ENCODE measurements around the gene DNASE1L1. TPM values are rescaled to one million over a fixed set of nuclear protein-coding genes. Genes with fewer than 3 reads are reported as not detected.

The DNASE1L1 gene
- total RNA-seq, 1 experiment from 2014 or later = 16.2 TPM

- H3K27me3 Mint-ChIP-seq (ENCODE audit: low read depth) = no peaks in the 10 kb centered on the region
- H3K4me3 Mint-ChIP-seq = no peak overlapping the region
- H3K27ac Mint-ChIP-seq = no peak overlapping the region
- peaks cover 20% of the 10 kb centered on the region for H3K36me3 Mint-ChIP-seq
- ATAC-seq (no peak), DNase-seq (ENCODE audit: low spot score) (no peak)
- TF ChIP-seq CREB1 (CRISPR knock-in tag; IDR thresholded peaks at IDR 0.05) (no peak), FOXJ3 (CRISPR knock-in tag; IDR thresholded peaks at IDR 0.05; ENCODE audit: borderline replicate concordance) (no peak), NR3C1 (CRISPR knock-in tag; conservative IDR thresholded peaks at IDR 0.05; ENCODE audit: low read depth) (no peak), ZNF425 (CRISPR knock-in tag; conservative IDR thresholded peaks at IDR 0.05) (no peak), ZNF281 (CRISPR knock-in tag; IDR thresholded peaks at IDR 0.05) (no peak), ZNF121 (CRISPR knock-in tag; IDR thresholded peaks at IDR 0.05) (no peak), NFE2L1 (CRISPR knock-in tag; IDR thresholded peaks at IDR 0.05) (no peak), E2F4 (CRISPR knock-in tag; IDR thresholded peaks at IDR 0.05; ENCODE audit: borderline replicate concordance, low read depth) (no peak), ZNF317 (CRISPR knock-in tag; IDR thresholded peaks at IDR 0.05; ENCODE audit: borderline replicate concordance, low read depth) (no peak), NR2C2 (CRISPR knock-in tag; IDR thresholded peaks at IDR 0.05) (no peak), ATF1 (CRISPR knock-in tag; IDR thresholded peaks at IDR 0.05) (no peak), AR (CRISPR knock-in tag; IDR thresholded peaks at IDR 0.05) (no peak), ERG (CRISPR knock-in tag; IDR thresholded peaks at IDR 0.05) (no peak), IRF1 (CRISPR knock-in tag; IDR thresholded peaks at IDR 0.05) (no peak), ZNF219 (CRISPR knock-in tag; IDR thresholded peaks at IDR 0.05; ENCODE audit: borderline replicate concordance) (no peak), SP1 (CRISPR knock-in tag; conservative IDR thresholded peaks at IDR 0.05) (no peak), IRF2 (CRISPR knock-in tag; IDR thresholded peaks at IDR 0.05; ENCODE audit: borderline replicate concordance, low read depth) (no peak), TEAD1 (CRISPR knock-in tag; IDR thresholded peaks at IDR 0.05) (no peak), SMAD3 (CRISPR knock-in tag; IDR thresholded peaks at IDR 0.05; ENCODE audit: borderline replicate concordance) (no peak)
- no peaks in the 10 kb centered on the region for H3K9me3 Mint-ChIP-seq
- CTCF ChIA-PET = no interaction called here
- POLR2A ChIA-PET = no interaction called here
- peaks cover 5% of the 10 kb centered on the region; the same call in 1 of the 2 replicates for H3K4me1 Mint-ChIP-seq
Measured at GRCh38 chrX:154352012-154352401, 57.0 kb downstream of the DNASE1L1 start.

Small RNA genes within 50 kb of the gene (microRNA-seq; reads per million reads assigned to microRNA genes)
- gene MIR6858 (ENCODE audit: borderline number of aligned reads) = 4.2 reads per million, percentile 9 among the genes with 10 or more reads in this experiment

Other genes with a start within 250 kb of the DNASE1L1 start
- not detected in 3 replicates for gene OPN1MW, start 226.7 kb downstream of the DNASE1L1 start, total RNA-seq (2021)
- not detected in 3 replicates for gene OPN1MW2, start 189.5 kb downstream of the DNASE1L1 start, total RNA-seq (2021)
- not detected in 3 replicates for gene OPN1MW3, start 151.7 kb downstream of the DNASE1L1 start, total RNA-seq (2021)
- gene TEX28, start 114.1 kb downstream of the DNASE1L1 start, total RNA-seq (2021) = not detected in 3 replicates
- gene TKTL1, start 113.5 kb downstream of the DNASE1L1 start, total RNA-seq (2021) = 0.46 to 0.53 TPM in 2 of 3 replicates, not detected in the other
- 914 to 1,017 TPM (median 992 TPM) in 3 replicates for gene FLNA, start 34.6 kb downstream of the DNASE1L1 start, total RNA-seq (2021)
- gene EMD, start 30.0 kb downstream of the DNASE1L1 start, total RNA-seq (2021) = 69.8 to 78.3 TPM (median 72.7 TPM) in 3 replicates
- gene RPL10, start 10.9 kb downstream of the DNASE1L1 start, total RNA-seq (2021) = 2,241 to 2,474 TPM (median 2,438 TPM) in 3 replicates
- 43.5 to 48.6 TPM (median 44.5 TPM) in 3 replicates for gene TAFAZZIN, start 2.3 kb upstream of the DNASE1L1 start, total RNA-seq (2021)
- gene ATP6AP1, start 19.4 kb upstream of the DNASE1L1 start, total RNA-seq (2021) = 43.9 to 46.0 TPM (median 44.8 TPM) in 3 replicates
- gene GDI1, start 27.9 kb upstream of the DNASE1L1 start, total RNA-seq (2021) = 106 to 108 TPM (median 108 TPM) in 3 replicates
- 50.2 to 51.8 TPM (median 51.1 TPM) in 3 replicates for gene FAM50A, start 34.9 kb upstream of the DNASE1L1 start, total RNA-seq (2021)
- gene PLXNA3, start 49.0 kb upstream of the DNASE1L1 start, total RNA-seq (2021) = 26.6 to 33.1 TPM (median 31.4 TPM) in 3 replicates
- 46.1 to 52.1 TPM (median 50.2 TPM) in 3 replicates for gene LAGE3, start 70.0 kb upstream of the DNASE1L1 start, total RNA-seq (2021)
- gene UBL4A, start 77.4 kb upstream of the DNASE1L1 start, total RNA-seq (2021) = 34.0 to 34.7 TPM (median 34.1 TPM) in 3 replicates
- gene SLC10A3, start 81.4 kb upstream of the DNASE1L1 start, total RNA-seq (2021) = 8.7 to 9.8 TPM (median 9.6 TPM) in 3 replicates
- gene FAM3A, start 107.0 kb upstream of the DNASE1L1 start, total RNA-seq (2021) = 23.5 to 26.5 TPM (median 25.0 TPM) in 3 replicates
- gene G6PD, start 137.6 kb upstream of the DNASE1L1 start, total RNA-seq (2021) = 64.7 to 72.8 TPM (median 66.0 TPM) in 3 replicates
- 20.0 to 29.1 TPM (median 22.1 TPM) in 3 replicates for gene IKBKG, start 138.4 kb upstream of the DNASE1L1 start, total RNA-seq (2021)
- gene CTAG1A, start 175.9 kb upstream of the DNASE1L1 start, total RNA-seq (2021) = not detected in 3 replicates
- gene CTAG1B, start 210.0 kb upstream of the DNASE1L1 start, total RNA-seq (2021) = not detected in 3 replicates
- gene CTAG2, start 244.3 kb upstream of the DNASE1L1 start, total RNA-seq (2021) = not detected in 3 replicates

All from WTC11 (cell line).